SK-N-SH treated with all-trans-retinoic acid at 6 μM for 48 hours (cell line): ENCODE data around the gene IKBKE.

ENCODE experiments used
- CSDC2 ChIP-seq: fragments of 250-450 bp; sonication (Bioruptor Pico); IDR thresholded peaks from 2 replicates; pipeline ENCODE4 v1.5.0; 2020; ENCODE audit warnings: mild to moderate bottlenecking, moderate library complexity
- GLIS3 ChIP-seq: fragments of 250-450 bp; sonication (Bioruptor Pico); IDR thresholded peaks from 2 replicates; pipeline ENCODE4 v1.5.0; 2020; ENCODE audit warnings: mild to moderate bottlenecking, moderate library complexity
- OSR1 ChIP-seq: fragments of 250-450 bp; sonication (Bioruptor Pico); IDR thresholded peaks from 2 replicates; pipeline ENCODE4 v1.8.0; 2022; ENCODE audit warnings: moderate library complexity, mild to moderate bottlenecking, inconsistent platforms
- PATZ1 ChIP-seq: fragments of 250-450 bp; sonication (Bioruptor Pico); IDR thresholded peaks from 2 replicates; pipeline ENCODE4 v1.8.0; 2020; ENCODE audit warnings: mild to moderate bottlenecking, moderate library complexity, borderline replicate concordance
- RARB ChIP-seq: fragments of 250-450 bp; sonication (Bioruptor Pico); IDR thresholded peaks from 2 replicates; pipeline ENCODE4 v1.8.0; 2021; ENCODE audit warnings: mild to moderate bottlenecking, moderate library complexity
- SNAI2 ChIP-seq: fragments of 250-450 bp; sonication (Bioruptor Pico); IDR thresholded peaks from 2 replicates; pipeline ENCODE4 v1.5.0; 2020; ENCODE audit warnings: mild to moderate bottlenecking, moderate library complexity
- ZFP3 ChIP-seq: fragments of 250-450 bp; sonication (Bioruptor Pico); IDR thresholded peaks from 2 replicates; pipeline ENCODE4 v1.5.0; 2020; ENCODE audit warnings: mild to moderate bottlenecking, moderate library complexity
- ZFP30 ChIP-seq: fragments of 450-650 bp; formaldehyde crosslinking; IDR thresholded peaks from 2 replicates; pipeline ENCODE4 v1.5.0; 2022; ENCODE audit warnings: mild to moderate bottlenecking, moderate library complexity

- TF ChIP-seq RARB (CRISPR knock-in tag) (no peak), ZFP30 (CRISPR knock-in tag) (no peak), OSR1 (CRISPR knock-in tag) (no peak), CSDC2 (no peak), SNAI2 (CRISPR knock-in tag) (no peak), PATZ1 (CRISPR knock-in tag) (no peak), GLIS3 (CRISPR knock-in tag) (no peak), ZFP3 (CRISPR knock-in tag) (no peak)
Observed at GRCh38 chr1:206504363-206504713, 34.1 kb downstream of the IKBKE start.
